Natural killer cell (primary cell): ENCODE measurements around the gene CES2. TPM values are rescaled to one million over a fixed set of nuclear protein-coding genes. Genes with fewer than 3 reads are reported as not detected.
A peak's percentile ranks its signal among the peaks of the same experiment; 100 is the strongest.

ENCODE experiments used
- ATAC-seq, 3 donors: fragments of 150-1000 bp in 2 of 3; fragments of 200-7000 bp in 1 of 3; cut with Tn5 transposase; 1 replicate in 1 of 3; 2 replicates in 2 of 3; pipeline ENCODE4 v1.10.0; 2021; ENCODE audit warnings: mild to moderate bottlenecking in 2 of 3, moderate library complexity in 2 of 3
- DNase-seq, 2 donors: peaks; one replicate each; pipeline versions ENCODE4 v3.0.0 to v3.0.0-alpha.2; 2013 to 2021; ENCODE audit warnings: mixed read lengths in 1 of 2
- H3K27ac ChIP-seq: one replicate; pipeline ENCODE4 v1.5.1; 2013; ENCODE audit warnings: mild to moderate bottlenecking, low read length
- H3K27me3 ChIP-seq: one replicate; pipeline ENCODE4 v1.6.1; 2013; ENCODE audit warnings: low read length; ENCODE audit not compliant: control insufficient read depth, insufficient read depth
- H3K36me3 ChIP-seq: one replicate; pipeline ENCODE4 v1.6.1; 2013; ENCODE audit warnings: low read length; ENCODE audit not compliant: control insufficient read depth, insufficient read depth
- H3K4me1 ChIP-seq: one replicate; pipeline ENCODE4 v1.6.1; 2013; ENCODE audit warnings: low read length; ENCODE audit not compliant: control insufficient read depth, insufficient read depth
- H3K4me3 ChIP-seq: one replicate; pipeline ENCODE4 v1.5.1; 2013; ENCODE audit warnings: low read length
- H3K9me3 ChIP-seq: one replicate; pipeline ENCODE4 v1.6.1; 2013; ENCODE audit warnings: low read length; ENCODE audit not compliant: control insufficient read depth, insufficient read depth
- H3K27ac Mint-ChIP-seq, 2 donors: one replicate each; pipeline ENCODE4 v1.8.0; 2022; ENCODE audit warnings: mild to moderate bottlenecking in 2 of 2, mixed read lengths in 2 of 2, moderate library complexity in 1 of 2
- H3K27me3 Mint-ChIP-seq, 2 donors: one replicate each; pipeline ENCODE4 v1.8.0; 2022; ENCODE audit warnings: low read depth in 2 of 2, mixed read lengths in 2 of 2
- H3K36me3 Mint-ChIP-seq: one replicate; pipeline ENCODE4 v1.8.0; 2022; ENCODE audit warnings: mixed read lengths
- H3K4me1 Mint-ChIP-seq, 2 donors: one replicate each; pipeline ENCODE4 v1.8.0; 2022; ENCODE audit warnings: mixed read lengths in 2 of 2
- H3K4me3 Mint-ChIP-seq: one replicate; pipeline ENCODE4 v1.8.0; 2022; ENCODE audit warnings: mild to moderate bottlenecking, moderate library complexity, mixed read lengths
- H3K9me3 Mint-ChIP-seq, 2 donors: one replicate each; pipeline ENCODE4 v1.8.0; 2022; ENCODE audit warnings: mixed read lengths in 2 of 2
- WGBS: methylation state at CpG from one replicate; pipeline ENCODE4 v1.1.7; 2013; ENCODE audit warnings: missing lambda C conversion rate; ENCODE audit not compliant: insufficient coverage; 5-methylcytosine and 5-hydroxymethylcytosine counted together
- intact Hi-C: fragments of 100-400 bp; cut with micrococcal nuclease; formaldehyde crosslinking; loops from one replicate; pipeline ENCODE4 v1.14.2; 2022
- total RNA-seq, 4 donors: library from RNA; stranded (reverse); fragments of 120-200 nt in 1 of 4; gene quantifications; one replicate each; pipeline versions ENCODE4 v1.2.3 to v1.2.4, GENCODE V29; 2013 to 2022
- TF ChIP-seq, protein P1 (sequence below): fragments of 200-600 bp; IDR thresholded peaks from one replicate; pipeline ENCODE4 v1.8.0; 2022; ENCODE audit warnings: antibody characterized with exemption

The CES2 gene
- total RNA-seq, 3 donors from 2014 or later (not counting 1 experiment from before 2014, with no cell fraction given) = 26.9 to 33.6 (median 33.1) TPM

DNA sequence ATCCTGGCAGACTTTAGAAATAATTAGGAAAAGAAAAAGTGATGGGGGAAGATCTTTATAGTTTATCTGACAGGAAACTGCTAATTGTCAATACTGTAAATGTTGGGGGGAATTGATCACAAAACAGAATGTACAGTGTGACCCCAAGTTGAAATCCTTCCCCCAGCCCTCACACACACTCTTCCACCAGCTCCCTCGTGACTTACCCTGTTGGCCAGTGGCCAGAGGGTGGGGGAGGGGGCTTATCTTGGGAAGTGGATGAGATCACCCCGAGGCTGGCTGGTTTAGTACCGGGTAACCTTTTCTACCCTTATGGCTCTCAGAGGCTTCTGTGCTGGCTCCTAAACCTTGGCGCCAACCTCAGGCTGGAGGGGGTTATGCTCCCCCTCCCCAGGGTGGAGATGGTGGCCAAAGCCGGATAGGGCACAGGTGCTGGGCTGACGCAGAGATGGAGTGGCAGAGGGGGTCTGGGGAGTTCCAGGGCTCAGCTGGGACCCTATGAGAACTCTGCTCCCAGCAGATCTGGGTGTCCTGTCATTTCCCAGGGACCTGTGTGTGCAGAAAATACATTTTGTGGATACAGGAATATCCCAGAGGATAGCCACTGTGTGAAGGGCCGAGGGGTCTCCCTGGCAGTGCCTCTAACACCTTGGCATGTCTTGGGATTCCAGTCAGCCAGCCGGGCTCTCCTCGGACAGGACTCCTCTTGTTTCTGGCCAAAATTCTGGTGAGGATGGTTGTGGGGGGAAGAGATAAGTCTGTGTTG lies 35.2 kb upstream of the CES2 start:
- H3K36me3 Mint-ChIP-seq = no peaks in the 10 kb centered on the region
- H3K4me3 Mint-ChIP-seq = no peak overlapping the region
- no peak overlapping the region for H3K27ac Mint-ChIP-seq
- TF ChIP-seq, protein P1, sequence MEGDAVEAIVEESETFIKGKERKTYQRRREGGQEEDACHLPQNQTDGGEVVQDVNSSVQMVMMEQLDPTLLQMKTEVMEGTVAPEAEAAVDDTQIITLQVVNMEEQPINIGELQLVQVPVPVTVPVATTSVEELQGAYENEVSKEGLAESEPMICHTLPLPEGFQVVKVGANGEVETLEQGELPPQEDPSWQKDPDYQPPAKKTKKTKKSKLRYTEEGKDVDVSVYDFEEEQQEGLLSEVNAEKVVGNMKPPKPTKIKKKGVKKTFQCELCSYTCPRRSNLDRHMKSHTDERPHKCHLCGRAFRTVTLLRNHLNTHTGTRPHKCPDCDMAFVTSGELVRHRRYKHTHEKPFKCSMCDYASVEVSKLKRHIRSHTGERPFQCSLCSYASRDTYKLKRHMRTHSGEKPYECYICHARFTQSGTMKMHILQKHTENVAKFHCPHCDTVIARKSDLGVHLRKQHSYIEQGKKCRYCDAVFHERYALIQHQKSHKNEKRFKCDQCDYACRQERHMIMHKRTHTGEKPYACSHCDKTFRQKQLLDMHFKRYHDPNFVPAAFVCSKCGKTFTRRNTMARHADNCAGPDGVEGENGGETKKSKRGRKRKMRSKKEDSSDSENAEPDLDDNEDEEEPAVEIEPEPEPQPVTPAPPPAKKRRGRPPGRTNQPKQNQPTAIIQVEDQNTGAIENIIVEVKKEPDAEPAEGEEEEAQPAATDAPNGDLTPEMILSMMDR = no peak
- Histone ChIP-seq H3K36me3 (no peaks in the 10 kb centered on the region), H3K27ac (no peak overlapping the region), H3K9me3 (no peaks in the 10 kb centered on the region), H3K4me1 (peaks cover 2% of the 10 kb centered on the region), H3K27me3 (no peaks in the 10 kb centered on the region), H3K4me3 (no peak overlapping the region)
- 67% methylated on average over 8 of the region's 9 CpGs for WGBS
- intact Hi-C loops = no loop called here
- DNase-seq (no peak), ATAC-seq (no peak)
- peaks cover 0 to 10% of the 10 kb centered on the region in 2 donors for H3K4me1 Mint-ChIP-seq
- H3K27me3 Mint-ChIP-seq = no peaks in the 10 kb centered on the region
- H3K9me3 Mint-ChIP-seq = no peaks in the 10 kb centered on the region

DNA sequence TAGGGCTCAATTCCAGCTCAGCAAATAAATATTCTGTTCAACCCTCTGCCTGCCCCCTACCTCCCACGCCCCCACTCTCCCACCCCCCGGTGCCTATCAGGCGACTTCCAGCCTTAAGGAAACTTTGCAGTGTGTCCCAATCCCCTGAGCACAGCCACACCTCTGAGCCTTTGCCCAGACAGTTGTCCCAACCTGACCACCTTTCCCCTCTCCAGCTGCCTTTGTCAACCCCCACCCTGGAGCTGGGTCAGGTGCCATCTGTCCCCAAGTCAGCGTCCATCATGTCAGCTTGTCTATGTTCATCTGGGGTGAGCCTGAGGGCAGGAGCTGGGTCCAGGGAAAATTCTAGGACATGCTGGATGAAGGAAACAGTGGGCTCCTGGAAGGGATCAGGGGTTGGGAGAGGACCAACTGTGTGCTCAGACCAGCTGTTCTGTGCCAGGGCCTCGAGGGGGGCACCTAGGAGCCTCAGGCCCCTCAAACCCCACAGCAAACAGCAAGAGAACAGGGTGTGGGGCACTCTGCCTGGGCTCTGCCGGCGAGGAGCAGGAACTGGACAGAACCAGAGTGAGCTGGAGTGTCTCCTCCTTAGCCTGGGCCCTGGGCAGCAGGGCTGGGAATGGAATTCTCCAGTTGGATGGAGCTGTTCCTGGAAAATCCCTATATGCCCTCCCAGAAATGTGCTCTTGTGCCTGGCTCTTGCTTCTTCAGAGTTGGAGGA lies 34.4 kb upstream of the CES2 start:
- no peak overlapping the region for H3K4me3 ChIP-seq
- Mint-ChIP-seq H3K27me3 (no peaks in the 10 kb centered on the region), H3K36me3 (no peaks in the 10 kb centered on the region), H3K4me1 (peaks cover 0 to 4% of the 10 kb centered on the region in 2 donors), H3K27ac (no peak overlapping the region), H3K4me3 (no peak overlapping the region), H3K9me3 (no peaks in the 10 kb centered on the region)
- no peak for DNase-seq
- no peak for ATAC-seq
- intact Hi-C loops = no loop called here
- WGBS = 79% methylated on average over 7 of the region's 7 CpGs
- no peaks in the 10 kb centered on the region for H3K36me3 ChIP-seq
- TF ChIP-seq, protein P1 = no peak
- no peaks in the 10 kb centered on the region for H3K4me1 ChIP-seq
- no peak overlapping the region for H3K27ac ChIP-seq
- H3K27me3 ChIP-seq = no peaks in the 10 kb centered on the region
- H3K9me3 ChIP-seq = no peaks in the 10 kb centered on the region

DNA sequence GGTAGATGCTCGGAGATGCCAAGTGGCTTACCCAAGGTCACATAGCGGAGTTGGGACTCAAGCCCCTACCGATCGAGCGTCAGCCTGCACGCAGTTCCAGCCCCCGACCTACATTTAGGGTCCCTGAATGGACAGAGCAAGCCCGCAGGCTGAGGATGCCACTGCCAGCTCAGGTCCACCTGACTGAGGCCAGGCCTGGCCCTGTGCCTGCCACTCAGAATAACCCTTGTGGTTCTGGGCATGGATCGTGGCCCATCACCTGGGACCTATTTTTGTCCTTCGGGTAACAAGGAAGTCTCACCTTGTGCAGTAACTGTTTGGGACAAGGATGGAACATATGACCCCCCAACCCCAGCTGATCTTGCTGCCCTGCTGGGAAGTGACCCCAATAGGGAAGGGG lies 33.7 kb upstream of the CES2 start:
- no peaks in the 10 kb centered on the region for H3K4me1 ChIP-seq
- H3K4me1 Mint-ChIP-seq = peaks cover 0 to 8% of the 10 kb centered on the region in 2 donors
- ATAC-seq (no peak), DNase-seq (no peak)
- no peak overlapping the region for H3K4me3 ChIP-seq
- TF ChIP-seq, protein P1 = no peak
- intact Hi-C loops = no loop called here
- H3K9me3 Mint-ChIP-seq = no peaks in the 10 kb centered on the region
- H3K27me3 Mint-ChIP-seq = no peaks in the 10 kb centered on the region
- H3K9me3 ChIP-seq = no peaks in the 10 kb centered on the region
- no peak overlapping the region for H3K27ac ChIP-seq
- peak overlapping the region in 1 of 2 donors; percentile 65 for H3K27ac Mint-ChIP-seq
- H3K27me3 ChIP-seq = no peaks in the 10 kb centered on the region
- no peaks in the 10 kb centered on the region for H3K36me3 ChIP-seq
- H3K36me3 Mint-ChIP-seq = no peaks in the 10 kb centered on the region
- H3K4me3 Mint-ChIP-seq = no peak overlapping the region
- 88% methylated on average over 10 of the region's 10 CpGs for WGBS
